ENCODE data around the gene TEDC2. TPM values are rescaled to one million over a fixed set of nuclear protein-coding genes. Genes with fewer than 3 reads are reported as not detected.

Gene TEDC2
- total RNA-seq, 4 donors from 2014 or later = 1.5 TPM; not detected in 3

- no peak for TF ChIP-seq EP300 (IDR thresholded peaks at IDR 0.05)
- no peak for TF ChIP-seq POLR2A (IDR thresholded peaks at IDR 0.05; ENCODE audit: low read depth)
- Histone ChIP-seq H3K4me3 (no peak overlapping the region), H3K27me3 (no peaks in the 10 kb centered on the region), H3K36me3 (peaks cover 0 to 21% (median 9%) of the 10 kb centered on the region in 4 donors), H3K9me3 (no peaks in the 10 kb centered on the region), H3K27ac (replicated peaks in 1 of 4) (no peak overlapping the region), H3K4me1 (peaks cover 15 to 20% (median 17%) of the 10 kb centered on the region in 4 donors)
- DNase-seq (ENCODE audit: extremely low spot score) = no peak
- intact Hi-C loops (cut with DNase I) = loop anchor here (2.0 to 5.0 kb wide), 2 partner anchors 27 to 44 kb away; no protein-coding TSS in a partner anchor
- WGBS = 81% methylated on average over 5 of the region's 7 CpGs
Measured at GRCh38 chr16:2457946-2458345, 2.0 kb upstream of the TEDC2 start.

- Histone ChIP-seq H3K27ac (replicated peaks in 1 of 4) (peak overlapping the region; percentile 45 to 57 (median 55)), H3K36me3 (peaks cover 0 to 11% (median 9%) of the 10 kb centered on the region in 4 donors), H3K4me1 (peaks cover 15 to 20% (median 17%) of the 10 kb centered on the region in 4 donors), H3K27me3 (no peaks in the 10 kb centered on the region), H3K4me3 (peak overlapping the region; percentile 53 to 64 (median 59)), H3K9me3 (no peaks in the 10 kb centered on the region)
- intact Hi-C loops (cut with DNase I) = loop anchor here (5.0 kb wide), 1 partner anchor 43 kb away; no protein-coding TSS in a partner anchor
- TF ChIP-seq CTCF (IDR thresholded peaks at IDR 0.05) (no peak), EP300 (IDR thresholded peaks at IDR 0.05) (no peak), POLR2AphosphoS5 (IDR thresholded peaks at IDR 0.05) (no peak), POLR2A (IDR thresholded peaks at IDR 0.05; ENCODE audit: low read depth) (no peak)
- DNase-seq (ENCODE audit: extremely low spot score) = no peak
- WGBS = 25% methylated on average over 17 of the region's 18 CpGs
Measured at GRCh38 chr16:2458887-2459646, 842 bp upstream of the TEDC2 start.

- Histone ChIP-seq H3K4me3 (peak overlapping the region; percentile 53 to 64 (median 59)), H3K36me3 (peaks cover 0 to 10% (median 8%) of the 10 kb centered on the region in 4 donors), H3K4me1 (peaks cover 15 to 20% (median 17%) of the 10 kb centered on the region in 4 donors), H3K27me3 (no peaks in the 10 kb centered on the region), H3K27ac (replicated peaks in 1 of 4) (peak overlapping the region in 1 of 4 donors; percentile 57), H3K9me3 (no peaks in the 10 kb centered on the region)
- WGBS = 40% methylated on average over 2 of the region's 20 CpGs
- intact Hi-C loops (cut with DNase I) = no loop called here
- TF ChIP-seq EP300 (IDR thresholded peaks at IDR 0.05) (no peak), POLR2A (IDR thresholded peaks at IDR 0.05; ENCODE audit: low read depth) (no peak), POLR2AphosphoS5 (IDR thresholded peaks at IDR 0.05) (no peak), CTCF (IDR thresholded peaks at IDR 0.05) (no peak)
- DNase-seq (ENCODE audit: extremely low spot score) = no peak
Measured at GRCh38 chr16:2460391-2460713, 443 bp downstream of the TEDC2 start.

- no CpG with 5 or more reads among the region's 13 CpGs for WGBS
- H3K4me1 ChIP-seq = peaks cover 15 to 20% (median 17%) of the 10 kb centered on the region in 4 donors
Measured at GRCh38 chr16:2460916-2461315, 1.0 kb downstream of the TEDC2 start.

More at GRCh38 chr16:2460916-2461315, 1.0 kb downstream of the TEDC2 start:
- Histone ChIP-seq H3K9me3 (no peaks in the 10 kb centered on the region), H3K27me3 (no peaks in the 10 kb centered on the region), H3K4me3 (no peak overlapping the region), H3K36me3 (peaks cover 0 to 10% (median 8%) of the 10 kb centered on the region in 4 donors), H3K27ac (replicated peaks in 1 of 4) (no peak overlapping the region)
- TF ChIP-seq EP300 (IDR thresholded peaks at IDR 0.05) (no peak), CTCF (IDR thresholded peaks at IDR 0.05) (no peak), POLR2AphosphoS5 (IDR thresholded peaks at IDR 0.05) (no peak), POLR2A (IDR thresholded peaks at IDR 0.05; ENCODE audit: low read depth) (no peak)
- no peak for DNase-seq (ENCODE audit: extremely low spot score)
- intact Hi-C loops (cut with DNase I) = no loop called here

Data from esophagus muscularis mucosa (tissue), 4 donors.